Tibial nerve (tissue), 4 donors: ENCODE measurements around the gene ERP44. TPM values are rescaled to one million over a fixed set of nuclear protein-coding genes. Genes with fewer than 3 reads are reported as not detected.

Source experiments
- DNase-seq, 2 donors: peaks; one replicate each; pipeline ENCODE4 v3.0.0-alpha.2; 2019; ENCODE audit warnings: low spot score in 2 of 2
- H3K27ac ChIP-seq, 4 donors: fragments of 200-600 bp; sonication (generic) in 3 of 4; one replicate each; pipeline ENCODE4 v1.5.1; 2017 to 2019; ENCODE audit warnings: mild to moderate bottlenecking in 1 of 4
- H3K27me3 ChIP-seq, 2 donors: fragments of 200-600 bp; sonication (generic) in 1 of 2; one replicate each; pipeline versions ENCODE4 v1.5.1 to v1.6.0; 2017 to 2019
- H3K36me3 ChIP-seq, 3 donors: fragments of 200-600 bp; sonication (generic); one replicate each; pipeline ENCODE4 v1.5.1; 2018 to 2019
- H3K4me1 ChIP-seq, 4 donors: fragments of 200-600 bp; sonication (generic) in 3 of 4; one replicate each; pipeline ENCODE4 v1.5.1; 2017 to 2019
- H3K4me3 ChIP-seq, 4 donors: fragments of 200-600 bp; sonication (generic) in 3 of 4; one replicate each; pipeline ENCODE4 v1.5.1; 2017 to 2019; ENCODE audit warnings: mild to moderate bottlenecking in 1 of 4, moderate library complexity in 1 of 4
- H3K9me3 ChIP-seq, 4 donors: fragments of 200-600 bp; sonication (generic) in 3 of 4; one replicate each; pipeline ENCODE4 v1.5.1; 2017 to 2019
- CTCF ChIP-seq, 5 experiments: fragments of 200-600 bp in 3 of 5; fragments of 450-650 bp in 2 of 5; sonication (generic) in 3 of 5; IDR thresholded peaks; one replicate each; pipeline ENCODE4 v1.5.1; 2016 to 2019; ENCODE audit warnings: antibody characterized with exemption in 5 of 5, mild to moderate bottlenecking in 3 of 5, moderate library complexity in 2 of 5
- EP300 ChIP-seq, 2 donors: sonication (generic); formaldehyde crosslinking; IDR thresholded peaks; one replicate each; pipeline ENCODE4 v1.6.1; 2017; ENCODE audit warnings: antibody characterized with exemption in 2 of 2, mild to moderate bottlenecking in 1 of 2
- POLR2A ChIP-seq, 2 donors: fragments of 450-650 bp; IDR thresholded peaks; one replicate each; pipeline ENCODE4 v1.6.1; 2017; ENCODE audit warnings: antibody characterized with exemption in 2 of 2, mild to moderate bottlenecking in 2 of 2, moderate library complexity in 2 of 2
- whole genome bisulfite sequencing, 2 donors: methylation state at CpG; one replicate each; pipeline ENCODE4 v1.1.5; 2018; 5-methylcytosine and 5-hydroxymethylcytosine counted together
- total RNA-seq, 4 donors: library from RNA; depleted of rRNA; stranded (reverse); fragments of >200 nt; gene quantifications; one replicate each; pipeline ENCODE4 v1.1.0, GENCODE V29; 2016

ERP44 gene
- total RNA-seq, 4 donors from 2014 or later: 10.9 to 16.0 (median 13.4) TPM

- Histone ChIP-seq H3K36me3 (peaks cover 0 to 17% (median 0%) of the 10 kb centered on the region in 3 donors), H3K27me3 (no peaks in the 10 kb centered on the region), H3K9me3 (no peaks in the 10 kb centered on the region), H3K27ac (no peak overlapping the region), H3K4me3 (no peak overlapping the region), H3K4me1 (peaks cover 0 to 2% (median 0%) of the 10 kb centered on the region in 4 donors)
- no peak for DNase-seq
- TF ChIP-seq CTCF (IDR thresholded peaks at IDR 0.05) (no peak), POLR2A (IDR thresholded peaks at IDR 0.05) (no peak)
Measured at GRCh38 chr9:100057624-100058023, 41.2 kb downstream of the ERP44 start.

- Histone ChIP-seq H3K36me3 (peaks cover 0 to 17% (median 0%) of the 10 kb centered on the region in 3 donors), H3K4me1 (peaks cover 0 to 11% (median 0%) of the 10 kb centered on the region in 4 donors), H3K9me3 (no peaks in the 10 kb centered on the region), H3K27ac (no peak overlapping the region), H3K4me3 (no peak overlapping the region), H3K27me3 (no peaks in the 10 kb centered on the region)
- TF ChIP-seq POLR2A (IDR thresholded peaks at IDR 0.05): no peak
- TF ChIP-seq CTCF (IDR thresholded peaks at IDR 0.05): no peak
- no peak for TF ChIP-seq EP300 (IDR thresholded peaks at IDR 0.05)
- no peak for DNase-seq
- 89 to 94% methylated on average over 2 of the region's 2 CpGs for WGBS, 2 donors
Measured at GRCh38 chr9:100056561-100056960, 42.2 kb downstream of the ERP44 start.

- DNase-seq: no peak
- no peak for TF ChIP-seq EP300 (IDR thresholded peaks at IDR 0.05)
- no peak for TF ChIP-seq CTCF (IDR thresholded peaks at IDR 0.05)
- no peak for TF ChIP-seq POLR2A (IDR thresholded peaks at IDR 0.05)
- peaks cover 0 to 11% (median 0%) of the 10 kb centered on the region in 4 donors for H3K4me1 ChIP-seq
- no peak overlapping the region for H3K27ac ChIP-seq
- no peak overlapping the region for H3K4me3 ChIP-seq
- H3K9me3 ChIP-seq: no peaks in the 10 kb centered on the region
- H3K27me3 ChIP-seq: no peaks in the 10 kb centered on the region
- peaks cover 0 to 25% (median 0%) of the 10 kb centered on the region in 3 donors for H3K36me3 ChIP-seq
- 57 to 61% methylated on average over 6 of the region's 6 CpGs for WGBS, 2 donors
Measured at GRCh38 chr9:100052375-100052774, 46.4 kb downstream of the ERP44 start.

GRCh38 chr9:100049551-100049950, 49.2 kb downstream of the ERP44 start:
- H3K36me3 ChIP-seq: peaks cover 0 to 29% (median 0%) of the 10 kb centered on the region in 3 donors
- no peak overlapping the region for H3K27ac ChIP-seq
- peaks cover 0 to 11% (median 0%) of the 10 kb centered on the region in 4 donors for H3K4me1 ChIP-seq
- no peaks in the 10 kb centered on the region for H3K27me3 ChIP-seq
- no peak overlapping the region for H3K4me3 ChIP-seq
- H3K9me3 ChIP-seq: peaks cover 0 to 8% (median 0%) of the 10 kb centered on the region in 4 donors
- DNase-seq: no peak
- 85 to 92% methylated on average over 1 of the region's 1 CpG for WGBS, 2 donors
- no peak for TF ChIP-seq CTCF (IDR thresholded peaks at IDR 0.05)

GRCh38 chr9:100038472-100038871, 60.3 kb downstream of the ERP44 start:
- TF ChIP-seq EP300 (IDR thresholded peaks at IDR 0.05) (no peak), CTCF (IDR thresholded peaks at IDR 0.05) (no peak), POLR2A (IDR thresholded peaks at IDR 0.05) (no peak)
- Histone ChIP-seq H3K9me3 (peaks cover 0 to 12% (median 3%) of the 10 kb centered on the region in 4 donors), H3K36me3 (peaks cover 0 to 42% (median 0%) of the 10 kb centered on the region in 3 donors), H3K4me3 (no peak overlapping the region), H3K4me1 (no peaks in the 10 kb centered on the region), H3K27me3 (no peaks in the 10 kb centered on the region), H3K27ac (no peak overlapping the region)
- DNase-seq: no peak
- 97 to 100% methylated on average over 1 of the region's 1 CpG for WGBS, 2 donors
